Omental fat pad (tissue), 4 donors: ENCODE results near the gene ZDHHC7. TPM values are rescaled to one million over a fixed set of nuclear protein-coding genes. Genes with fewer than 3 reads are reported as not detected.

Experiments used
- ATAC-seq: fragments of 150-250 bp; one replicate; pipeline ENCODE4 v1.9.1; 2016; ENCODE audit warnings: mild to moderate bottlenecking, moderate library complexity; ENCODE audit not compliant: low FRiP score
- DNase-seq: peaks from one replicate; pipeline ENCODE4 v3.0.0-alpha.2; 2019; ENCODE audit warnings: low spot score
- CTCF ChIP-seq, 3 donors: fragments of 450-650 bp; IDR thresholded peaks; one replicate each; pipeline ENCODE4 v1.5.1; 2016 to 2017; ENCODE audit warnings: antibody characterized with exemption in 3 of 3, mild to moderate bottlenecking in 3 of 3, moderate library complexity in 2 of 3
- total RNA-seq, 4 donors: library from RNA; depleted of rRNA; stranded (reverse); fragments of >200 nt; gene quantifications; one replicate each; pipeline ENCODE4 v1.1.0, GENCODE V29; 2016

ZDHHC7 gene
- total RNA-seq, 4 donors from 2014 or later: 41.3 to 72.2 (median 51.3) TPM

- ATAC-seq (no peak), DNase-seq (no peak)
- TF ChIP-seq CTCF (IDR thresholded peaks at IDR 0.05): no peak
Measured at GRCh38 chr16:85007496-85008214, 3.7 kb downstream of the ZDHHC7 start.

DNA sequence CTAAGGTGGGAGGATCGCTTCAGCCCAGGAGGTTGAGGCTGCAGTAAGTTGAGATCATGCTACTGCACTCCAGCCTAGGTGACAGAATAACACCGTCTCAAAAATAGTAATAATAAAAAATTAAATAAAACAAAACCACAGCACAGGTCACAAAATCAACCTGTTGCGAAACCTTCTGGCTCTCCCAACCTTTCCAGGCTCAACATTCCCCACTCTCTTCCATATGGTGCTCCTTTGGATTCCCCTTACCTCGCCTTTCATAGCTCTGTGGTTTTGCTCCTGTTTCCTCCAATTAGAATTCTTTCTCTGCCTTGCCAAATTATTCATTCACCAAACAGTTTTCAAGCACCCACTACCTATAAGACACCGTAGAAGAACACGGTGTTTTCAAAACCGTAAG is 4.7 kb downstream of the ZDHHC7 start:
- ATAC-seq (no peak), DNase-seq (no peak)
- TF ChIP-seq CTCF (IDR thresholded peaks at IDR 0.05): no peak

GRCh38 chr16:85005285-85006069 is 5.9 kb downstream of the ZDHHC7 start:
- no peak for TF ChIP-seq CTCF (IDR thresholded peaks at IDR 0.05)
- ATAC-seq (peak; percentile 49), DNase-seq (no peak)

DNA sequence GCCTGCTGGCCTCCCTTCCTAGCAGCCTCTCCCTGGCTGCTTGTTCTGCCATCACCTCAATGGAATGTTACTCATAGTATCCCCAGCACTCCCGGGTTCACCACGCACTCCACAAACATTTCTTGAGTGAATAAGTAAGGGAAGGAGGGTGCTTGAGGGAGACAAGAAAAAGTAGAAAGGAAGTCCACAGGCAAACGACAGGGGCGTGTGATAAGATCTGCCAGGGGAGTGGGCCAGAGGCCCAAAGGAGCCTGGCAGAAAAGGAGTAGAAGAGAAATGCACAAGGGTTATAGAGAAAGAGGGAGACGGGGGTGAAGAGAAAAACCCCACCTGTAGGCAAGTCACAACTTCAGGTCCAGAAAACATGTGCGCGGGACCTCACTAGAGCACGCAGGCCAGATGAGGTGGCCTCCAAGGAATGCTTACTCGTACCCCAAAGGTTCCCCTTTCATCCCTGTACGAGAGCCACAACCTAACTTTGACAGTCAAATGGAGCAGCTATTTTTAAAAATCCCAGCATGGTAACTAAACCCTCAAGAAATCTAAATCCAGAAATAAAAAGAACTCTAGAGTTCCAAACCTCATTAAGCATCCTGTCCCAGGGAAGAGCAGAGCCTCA is 6.6 kb downstream of the ZDHHC7 start:
- no peak for TF ChIP-seq CTCF (IDR thresholded peaks at IDR 0.05)
- DNase-seq (no peak), ATAC-seq (peak; percentile 60)

DNA sequence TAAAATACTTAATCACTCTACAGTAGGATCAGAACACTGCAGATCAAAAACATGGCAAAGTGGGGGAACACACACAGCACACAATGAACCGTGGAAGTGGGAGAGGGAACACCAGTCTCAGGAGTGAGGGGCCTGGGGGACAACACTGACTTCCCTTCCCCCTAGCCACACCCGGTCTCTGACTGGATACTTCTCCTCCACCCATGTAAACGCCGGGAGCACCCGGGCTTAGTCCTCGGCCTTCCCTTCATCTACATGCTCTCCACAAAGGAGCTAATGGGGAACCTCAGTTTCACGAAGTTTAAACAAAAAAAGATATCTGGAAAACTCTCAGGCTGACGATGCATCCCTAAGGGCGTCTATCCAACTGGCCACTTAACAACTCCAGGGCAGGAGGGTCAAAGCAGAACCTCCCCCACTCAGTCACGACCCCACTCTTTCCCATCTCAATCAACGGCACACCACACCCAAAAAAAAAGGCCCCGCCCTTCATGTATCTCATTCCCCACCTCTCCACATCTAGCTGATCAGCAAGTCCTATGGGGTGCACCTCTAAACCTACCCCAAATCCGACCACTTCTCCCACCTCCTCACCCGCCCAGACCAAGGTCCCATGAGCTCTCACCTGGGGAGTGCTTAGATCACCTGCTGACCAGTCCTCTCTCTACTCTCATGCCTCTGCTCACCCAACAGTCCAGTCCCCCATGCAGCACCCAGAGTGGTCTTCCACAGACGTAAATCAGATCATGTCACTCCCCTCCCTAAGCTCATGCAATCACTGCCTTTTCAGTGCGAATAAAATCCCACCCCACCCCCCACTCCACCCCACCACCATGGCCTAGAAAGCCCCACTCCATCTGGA is 7.4 kb downstream of the ZDHHC7 start:
- DNase-seq (no peak), ATAC-seq (no peak)
- TF ChIP-seq CTCF (IDR thresholded peaks at IDR 0.05): no peak

- DNase-seq: no peak
- TF ChIP-seq CTCF (IDR thresholded peaks at IDR 0.05): no peak
- no peak for ATAC-seq
Measured at GRCh38 chr16:85003076-85003475, 8.3 kb downstream of the ZDHHC7 start.
